H1 (cell line): ENCODE measurements around the gene DOP1B. TPM values are rescaled to one million over a fixed set of nuclear protein-coding genes. Genes with fewer than 3 reads are reported as not detected.
"Not testable (repeated sequence)": the region's sequence is repeated elsewhere in the genome, so short reads cannot be mapped to it uniquely, and the experiment has no call there.

Experiments
- CTCF ChIA-PET: fragments of 300-600 bp; sonication (Branson Sonifier 250); formaldehyde crosslinking; loops from one replicate; lab custom pipeline; 2021; ENCODE audit not compliant: partially characterized antibody; lab: Charles Lee
- POLR2A ChIA-PET: fragments of 300-600 bp; sonication (Branson Sonifier 250); formaldehyde crosslinking; loops from one replicate; lab custom pipeline; 2021; ENCODE audit warnings: inconsistent platforms; ENCODE audit not compliant: partially characterized antibody; lab: Charles Lee
- DNase-seq, 2 experiments: peaks; one replicate each; pipeline versions ENCODE4 v3.0.0 to v3.0.0-alpha.2; 2010 to 2022; ENCODE audit warnings: low spot score in 2 of 2, low read depth in 1 of 2, mixed read lengths in 1 of 2
- FAIRE-seq: peaks from 2 replicates; lab custom pipeline; 2011; peaks lifted over from hg19 to GRCh38; lab: Jason Lieb, UNC
- H2AFZ ChIP-seq: 2 replicates; pipeline ENCODE4 v1.8.1; 2012; ENCODE audit warnings: low read length, inconsistent platforms
- H2AK5ac ChIP-seq: 2 replicates; pipeline ENCODE4 v1.6.1; 2013; ENCODE audit warnings: low read depth, low read length
- H2BK120ac ChIP-seq: replicated peaks from 2 replicates; pipeline ENCODE3; 2013; ENCODE audit warnings: low read depth, low read length, inconsistent platforms
- H2BK12ac ChIP-seq: 2 replicates; pipeline ENCODE4 v1.6.1; 2013; ENCODE audit warnings: low read depth, low read length
- H2BK15ac ChIP-seq: 2 replicates; pipeline ENCODE4 v1.6.1; 2013; ENCODE audit warnings: low read length
- H2BK20ac ChIP-seq: 2 replicates; pipeline ENCODE4 v1.6.1; 2013; ENCODE audit warnings: low read length
- H2BK5ac ChIP-seq: 2 replicates; pipeline ENCODE4 v1.6.1; 2013; ENCODE audit warnings: low read depth, low read length
- H3K14ac ChIP-seq: 2 replicates; pipeline ENCODE4 v1.6.1; 2013; ENCODE audit warnings: inconsistent platforms; ENCODE audit not compliant: insufficient read length
- H3K18ac ChIP-seq: 2 replicates; pipeline ENCODE4 v1.6.1; 2013; ENCODE audit warnings: low read length; ENCODE audit errors: extremely low read depth
- H3K23ac ChIP-seq: 2 replicates; pipeline ENCODE4 v1.6.1; 2013; ENCODE audit warnings: inconsistent platforms; ENCODE audit not compliant: insufficient read length
- H3K23me2 ChIP-seq: 2 replicates; pipeline ENCODE4 v1.6.1; 2013; ENCODE audit warnings: low read depth, low read length
- H3K27ac ChIP-seq: 2 replicates; pipeline ENCODE4 v1.6.1; 2011; ENCODE audit warnings: low read depth, low read length, inconsistent platforms
- H3K27me3 ChIP-seq, 4 experiments: replicated peaks in 1 of 4; 1 replicate in 1 of 4; 2 replicates in 3 of 4; pipeline versions ENCODE4 v1.6.1 to v1.8.1; 2011 to 2013; ENCODE audit warnings: low read length in 3 of 4, mild to moderate bottlenecking in 3 of 4, inconsistent platforms in 2 of 4, mixed read lengths in 2 of 4, moderate library complexity in 1 of 4; ENCODE audit not compliant: control insufficient read depth in 3 of 4, insufficient read depth in 3 of 4; ENCODE audit errors: extremely low read depth in 1 of 4
- H3K36me3 ChIP-seq, 4 experiments: 2 replicates each; pipeline versions ENCODE4 v1.6.1 to v1.8.1; 2011 to 2013; ENCODE audit warnings: mild to moderate bottlenecking in 4 of 4, low read length in 3 of 4, moderate library complexity in 2 of 4, control low read depth in 1 of 4, inconsistent platforms in 1 of 4; ENCODE audit not compliant: insufficient read depth in 4 of 4, control insufficient read depth in 2 of 4
- H3K4ac ChIP-seq: replicated peaks from 2 replicates; pipeline ENCODE3; 2013; ENCODE audit warnings: low read length, low read depth, mixed read lengths, inconsistent platforms; ENCODE audit not compliant: insufficient read length
- H3K4me1 ChIP-seq, 4 experiments: replicated peaks in 1 of 4; 1 replicate in 1 of 4; 2 replicates in 3 of 4; pipeline versions ENCODE4 v1.6.1 to v1.8.1; 2011 to 2013; ENCODE audit warnings: low read length in 3 of 4, inconsistent platforms in 2 of 4, mixed read lengths in 1 of 4; ENCODE audit not compliant: insufficient read depth in 4 of 4, control insufficient read depth in 3 of 4
- H3K4me2 ChIP-seq, 2 experiments: 2 replicates each; pipeline versions ENCODE4 v1.6.1 to v1.8.1; 2011 to 2013; ENCODE audit warnings: low read depth in 2 of 2, low read length in 2 of 2, control low read depth in 1 of 2, inconsistent platforms in 1 of 2, mild to moderate bottlenecking in 1 of 2; ENCODE audit not compliant: insufficient read depth in 1 of 2
- H3K4me3 ChIP-seq, 4 experiments: fragments of 200-600, 300-600 bp in 1 of 4; sonication (generic), shearing (Covaris generic), sonication (Bioruptor Twin) in 1 of 4; 2 replicates each; pipeline versions ENCODE4 v1.5.1 to v1.8.1; 2011 to 2016; ENCODE audit warnings: low read length in 4 of 4, low read depth in 3 of 4, control low read depth in 2 of 4, inconsistent platforms in 2 of 4, mild to moderate bottlenecking in 2 of 4, mixed read lengths in 1 of 4, moderate library complexity in 1 of 4; ENCODE audit not compliant: insufficient read depth in 2 of 4; ENCODE audit errors: extremely low read depth in 1 of 4
- H3K56ac ChIP-seq: replicated peaks from 2 replicates; pipeline ENCODE3; 2013; ENCODE audit warnings: low read depth, mild to moderate bottlenecking, mixed read lengths, low read length, inconsistent platforms; ENCODE audit not compliant: insufficient read length
- H3K79me1 ChIP-seq: 2 replicates; pipeline ENCODE4 v1.6.1; 2013; ENCODE audit warnings: low read depth, low read length, control low read depth
- H3K79me2 ChIP-seq, 2 experiments: 2 replicates each; pipeline versions ENCODE4 v1.6.1 to v1.8.1; 2012 to 2013; ENCODE audit warnings: low read length in 2 of 2, mild to moderate bottlenecking in 2 of 2, inconsistent platforms in 1 of 2; ENCODE audit not compliant: insufficient read depth in 2 of 2, control insufficient read depth in 1 of 2
- H3K9ac ChIP-seq, 4 experiments: replicated peaks in 1 of 4; 1 replicate in 1 of 4; 2 replicates in 3 of 4; pipeline versions ENCODE4 v1.6.1 to v1.8.1; 2011 to 2013; ENCODE audit warnings: low read depth in 3 of 4, low read length in 3 of 4, control low read depth in 2 of 4, mild to moderate bottlenecking in 2 of 4, moderate library complexity in 2 of 4, inconsistent platforms in 1 of 4; ENCODE audit errors: extremely low read depth in 1 of 4
- H3K9me3 ChIP-seq, 2 experiments: 2 replicates each; pipeline versions ENCODE4 v1.6.1 to v1.8.1; 2012 to 2013; ENCODE audit warnings: mild to moderate bottlenecking in 2 of 2, moderate library complexity in 2 of 2, control low read depth in 1 of 2, inconsistent platforms in 1 of 2, low read depth in 1 of 2, low read length in 1 of 2, mixed read lengths in 1 of 2; ENCODE audit not compliant: insufficient read depth in 2 of 2
- H4K20me1 ChIP-seq, 2 experiments: replicated peaks in 1 of 2; 2 replicates each; pipeline versions ENCODE3 to v1.8.1; 2011 to 2013; ENCODE audit warnings: inconsistent platforms in 2 of 2, low read length in 2 of 2, mild to moderate bottlenecking in 1 of 2; ENCODE audit not compliant: insufficient read depth in 2 of 2, control insufficient read depth in 1 of 2
- H4K5ac ChIP-seq: 2 replicates; pipeline ENCODE4 v1.6.1; 2013; ENCODE audit warnings: low read length, low read depth, mixed read lengths, inconsistent platforms; ENCODE audit not compliant: insufficient read length
- H4K8ac ChIP-seq: 2 replicates; pipeline ENCODE4 v1.8.0; 2013; ENCODE audit warnings: mild to moderate bottlenecking, moderate library complexity, low read length, inconsistent platforms; ENCODE audit not compliant: insufficient read depth; ENCODE audit errors: extremely low read depth
- H4K91ac ChIP-seq: replicated peaks from 2 replicates; pipeline ENCODE3; 2013; ENCODE audit warnings: low read length, mixed read lengths, inconsistent platforms; ENCODE audit not compliant: insufficient read length
- WGBS, 2 experiments: shearing (Covaris generic) in 1 of 2; methylation state at CpG; one replicate each; pipeline versions ENCODE4 v1.1.6 to v1.1.7; 2013 to 2015; ENCODE audit warnings: low lambda C conversion rate in 2 of 2, mixed read lengths in 2 of 2, inconsistent platforms in 1 of 2, low coverage in 1 of 2, missing lambda C conversion rate in 1 of 2; ENCODE audit not compliant: insufficient replicate concordance in 2 of 2, insufficient coverage in 1 of 2, insufficient read length in 1 of 2; ENCODE audit errors: extremely low coverage in 1 of 2, missing lambda C conversion rate in 1 of 2; 5-methylcytosine and 5-hydroxymethylcytosine counted together
- polyA plus RNA-seq, 7 experiments: library from polyadenylated mRNA; depleted of rRNA in 3 of 7; stranded (reverse) in 5 of 7; unstranded in 2 of 7; fragments of >200 nt in 5 of 7; fragments of 200-250 nt in 2 of 7; gene quantifications; 1 replicate in 5 of 7; 2 replicates in 1 of 7; 4 replicates in 1 of 7; pipeline versions ENCODE4 v1.2.1 to v1.2.3, GENCODE V29; 2011 to 2013; ENCODE audit warnings: missing spikeins in 2 of 7, mixed read lengths in 2 of 7
- total RNA-seq: library from RNA; stranded (reverse); fragmentation: NEBNext Ultra II Directional; extraction: Animal tissue kit (Norgen Biotek cat#: 25700); gene quantifications from 2 replicates; pipeline ENCODE4 v1.2.1, GENCODE V29; 2021

DOP1B gene
- total and polyA plus RNA-seq, 2 of the 8 experiments (the other 6 are each of a cell fraction or from before 2014, with no cell fraction given), result 2.8 to 9.9 TPM

DNA sequence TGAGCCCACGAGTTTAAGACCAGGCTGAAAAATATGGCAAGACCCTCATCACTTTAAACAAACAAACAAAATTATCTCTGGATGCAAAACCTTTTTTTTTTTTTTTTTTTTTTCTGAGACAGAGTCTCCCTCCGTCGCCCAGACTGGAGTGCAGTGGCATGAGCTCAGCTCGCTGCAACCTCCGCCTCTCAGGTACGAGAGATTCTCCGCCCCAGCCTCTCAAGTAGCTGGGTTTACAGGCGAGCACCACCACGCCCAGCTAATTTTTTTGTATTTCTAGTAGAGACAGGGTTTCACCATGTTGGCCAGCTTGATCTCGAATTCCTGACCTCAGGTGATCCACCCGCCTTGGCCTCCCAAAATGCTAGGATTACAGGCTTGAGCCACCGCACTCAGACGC lies 16.8 kb upstream of the DOP1B start:
- H4K8ac ChIP-seq, H3K36me3 ChIP-seq, H4K5ac ChIP-seq, H3K79me2 ChIP-seq, H4K20me1 ChIP-seq, H3K4me2 ChIP-seq, H2BK5ac ChIP-seq, H2AFZ ChIP-seq, H2BK120ac ChIP-seq, H2AK5ac ChIP-seq, H3K4me1 ChIP-seq, H3K9me3 ChIP-seq, H3K4me3 ChIP-seq, H3K23ac ChIP-seq, H3K9ac ChIP-seq, H3K14ac ChIP-seq, H2BK20ac ChIP-seq, H3K79me1 ChIP-seq, DNase-seq, H3K18ac ChIP-seq, H2BK12ac ChIP-seq, H3K4ac ChIP-seq, H3K56ac ChIP-seq, FAIRE-seq, H4K91ac ChIP-seq, POLR2A ChIA-PET, H3K27ac ChIP-seq, H2BK15ac ChIP-seq: not testable (repeated sequence)
- H3K23me2 ChIP-seq, result peaks cover 15% of the 10 kb centered on the region
- H3K27me3 ChIP-seq, result peaks cover 8 to 20% (median 18%) of the 10 kb centered on the region in 4 experiments
- WGBS, 2 experiments, result 90% methylated on average over 13 of the region's 13 CpGs; no CpG with 5 or more reads in 1 of the 2 experiments
- CTCF ChIA-PET, result interaction anchor here (0.7 to 7.1 kb wide), 7 partner anchors 12 to 191 kb away, joined by 3 to 68 read pairs (median 5); no protein-coding TSS in a partner anchor
